ENCODE data around the gene SHISAL2B.
"Not testable (repeated sequence)": the region's sequence is repeated elsewhere in the genome, so short reads cannot be mapped to it uniquely, and the experiment has no call there.

GRCh38 chr5:64706074-64706473, 15.8 kb downstream of the SHISAL2B start:
- TF ChIP-seq CTCF (IDR thresholded peaks at IDR 0.05; ENCODE audit: insufficient read depth, low read length, poor library complexity, severe bottlenecking); EZH2phosphoT487 (conservative IDR thresholded peaks at IDR 0.05; ENCODE audit: low read length): not testable (repeated sequence)

All from SU-DHL-6 (cell line).